Measurements from ENCODE around the gene AKT3.

DNA sequence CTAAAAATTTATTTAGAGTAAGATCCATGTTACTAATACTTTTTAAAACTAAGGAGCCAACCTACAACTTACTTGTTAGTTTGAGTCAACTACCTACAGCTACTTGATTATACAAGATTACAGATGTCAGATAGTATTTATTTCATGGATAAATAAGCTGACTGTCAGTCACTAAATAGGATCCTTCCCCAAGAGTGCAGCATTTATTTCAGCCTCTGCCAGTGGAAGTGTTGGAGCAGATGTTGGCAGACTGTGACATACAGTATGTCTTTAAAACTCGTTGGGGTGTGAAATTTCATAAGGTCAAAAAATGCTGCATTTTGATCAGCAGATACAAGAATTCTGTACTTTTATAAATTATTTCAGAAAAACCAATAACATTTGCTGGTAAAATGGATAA lies 156.2 kb downstream of the AKT3 start:
- no peak for TF ChIP-seq CTCF (IDR thresholded peaks at IDR 0.05)
- no peak for TF ChIP-seq EP300 (IDR thresholded peaks at IDR 0.05)
- TF ChIP-seq POLR2A (IDR thresholded peaks at IDR 0.05), result no peak
- TF ChIP-seq POLR2AphosphoS5 (IDR thresholded peaks at IDR 0.05), result no peak

Measured in sigmoid colon (tissue), 4 donors.